ENCODE measurements around the gene GRID2. TPM values are rescaled to one million over a fixed set of nuclear protein-coding genes. Genes with fewer than 3 reads are reported as not detected.

The GRID2 gene
- polyA plus RNA-seq, 1 donor (not counting 4 experiments of a cell fraction or from before 2014, with no cell fraction given) = not detected

GRCh38 chr4:93684571-93684970 lies 1380.8 kb downstream of the GRID2 start:
- no peaks in the 10 kb centered on the region for H3K36me3 ChIP-seq (ENCODE audit: control insufficient read depth in 2 of 2, extremely low read depth in 1 of 2, insufficient read depth in 2 of 2, low read length in 2 of 2)
- H3K79me2 ChIP-seq (ENCODE audit: control insufficient read depth, insufficient read depth, low read length) = no peaks in the 10 kb centered on the region
- H3K4me2 ChIP-seq (ENCODE audit: control insufficient read depth, extremely low read depth, insufficient read depth, low read depth, low read length) = no peak overlapping the region
- no peaks in the 10 kb centered on the region for H3K27me3 ChIP-seq (ENCODE audit: control insufficient read depth, extremely low read depth, insufficient read depth, low read length)
- DNase-seq (ENCODE audit: low read depth, low spot score) (no peak), FAIRE-seq (no peak)
- dilution Hi-C loops (cut with MboI; ENCODE audit: extremely low pct_ligation_motif_present, low sequenced_read_pairs) = no loop called here
- H3K9me3 ChIP-seq (ENCODE audit: control insufficient read depth, low read depth, low read length) = no peaks in the 10 kb centered on the region
- H4K20me1 ChIP-seq (ENCODE audit: control insufficient read depth, extremely low read depth, insufficient read depth, low read length) = no peaks in the 10 kb centered on the region
- TF ChIP-seq CTCF (optimal IDR thresholded peaks at IDR 0.05 in 1 of 3, IDR thresholded peaks at IDR 0.05 in 1 of 3, conservative IDR thresholded peaks at IDR 0.05 in 1 of 3; ENCODE audit: extremely low read depth in 1 of 3, insufficient read depth in 2 of 3, low read length in 3 of 3) (no peak), EZH2 (IDR thresholded peaks at IDR 0.05; ENCODE audit: low read length) (no peak)
- no peaks in the 10 kb centered on the region for H3K4me1 ChIP-seq (ENCODE audit: control insufficient read depth, extremely low read depth, insufficient read depth, low read length)
- H3K27ac ChIP-seq (ENCODE audit: control insufficient read depth, insufficient read depth, low read length) = no peak overlapping the region
- no peak overlapping the region for H2AFZ ChIP-seq (ENCODE audit: control insufficient read depth, low read length)
- H3K9ac ChIP-seq (ENCODE audit: control insufficient read depth, extremely low read depth, insufficient read depth, low read length) = no peak overlapping the region
- H3K4me3 ChIP-seq (ENCODE audit: control insufficient read depth in 2 of 3, extremely low read depth in 1 of 3, insufficient read depth in 2 of 3, low read depth in 1 of 3, low read length in 3 of 3) = no peak overlapping the region
- no peaks in the 10 kb centered on the region for H3K9me1 ChIP-seq (ENCODE audit: control insufficient read depth, extremely low read depth, insufficient read depth, low read length)

GRCh38 chr4:93687304-93687703 lies 1383.5 kb downstream of the GRID2 start:
- Histone ChIP-seq H3K4me2 (ENCODE audit: control insufficient read depth, extremely low read depth, insufficient read depth, low read depth, low read length) (no peak overlapping the region), H2AFZ (ENCODE audit: control insufficient read depth, low read length) (no peak overlapping the region), H3K4me3 (ENCODE audit: control insufficient read depth in 2 of 3, extremely low read depth in 1 of 3, insufficient read depth in 2 of 3, low read depth in 1 of 3, low read length in 3 of 3) (no peak overlapping the region), H3K27ac (ENCODE audit: control insufficient read depth, insufficient read depth, low read length) (no peak overlapping the region), H3K27me3 (ENCODE audit: control insufficient read depth, extremely low read depth, insufficient read depth, low read length) (no peaks in the 10 kb centered on the region), H3K4me1 (ENCODE audit: control insufficient read depth, extremely low read depth, insufficient read depth, low read length) (no peaks in the 10 kb centered on the region), H3K9me1 (ENCODE audit: control insufficient read depth, extremely low read depth, insufficient read depth, low read length) (no peaks in the 10 kb centered on the region), H4K20me1 (ENCODE audit: control insufficient read depth, extremely low read depth, insufficient read depth, low read length) (no peaks in the 10 kb centered on the region), H3K9ac (ENCODE audit: control insufficient read depth, extremely low read depth, insufficient read depth, low read length) (no peak overlapping the region), H3K36me3 (ENCODE audit: control insufficient read depth in 2 of 2, extremely low read depth in 1 of 2, insufficient read depth in 2 of 2, low read length in 2 of 2) (no peaks in the 10 kb centered on the region), H3K9me3 (ENCODE audit: control insufficient read depth, low read depth, low read length) (no peaks in the 10 kb centered on the region), H3K79me2 (ENCODE audit: control insufficient read depth, insufficient read depth, low read length) (no peaks in the 10 kb centered on the region)
- dilution Hi-C loops (cut with MboI; ENCODE audit: extremely low pct_ligation_motif_present, low sequenced_read_pairs) = no loop called here
- no peak for TF ChIP-seq CTCF (optimal IDR thresholded peaks at IDR 0.05 in 1 of 3, IDR thresholded peaks at IDR 0.05 in 1 of 3, conservative IDR thresholded peaks at IDR 0.05 in 1 of 3; ENCODE audit: extremely low read depth in 1 of 3, insufficient read depth in 2 of 3, low read length in 3 of 3)
- TF ChIP-seq EZH2 (IDR thresholded peaks at IDR 0.05; ENCODE audit: low read length) = no peak
- no peak for FAIRE-seq
- no peak for DNase-seq (ENCODE audit: low read depth, low spot score)
